ENCODE measurements around the gene RPL41. TPM values are rescaled to one million over a fixed set of nuclear protein-coding genes. Genes with fewer than 3 reads are reported as not detected.

Gene RPL41
- total and polyA plus RNA-seq, 9 of the 15 experiments (the other 6 are each of a cell fraction or from before 2014, with no cell fraction given): 3,403 to 11,276 (median 5,604) TPM

DNA sequence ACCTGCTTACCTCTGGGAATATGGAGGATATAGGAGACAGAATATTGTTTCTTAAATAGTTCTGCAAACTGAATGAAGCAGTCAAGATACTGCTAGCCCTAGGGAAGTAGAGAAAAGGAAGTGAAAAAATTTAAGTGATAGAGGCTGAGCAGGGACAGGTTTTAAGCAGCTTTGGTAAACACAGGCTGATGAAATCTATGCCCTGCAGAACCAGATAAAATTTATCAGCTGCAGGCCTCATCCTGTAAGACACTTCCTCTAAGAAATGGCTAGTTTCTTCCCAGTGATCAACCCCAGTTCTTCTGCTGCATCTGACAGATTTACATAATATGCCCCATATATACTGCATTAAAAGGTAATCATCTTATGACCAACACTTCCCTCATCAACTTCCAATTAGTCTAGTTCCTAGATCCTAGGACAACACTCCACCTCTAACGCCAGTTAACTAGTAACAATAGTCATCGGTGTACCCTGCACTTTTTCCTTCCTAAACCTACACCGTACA is 10.4 kb downstream of the RPL41 start (continued):
- TF ChIP-seq JUND (IDR thresholded peaks at IDR 0.05; ENCODE audit: borderline replicate concordance, low read depth, low read length) (peak; percentile 80), JUND (tag; IDR thresholded peaks at IDR 0.05; ENCODE audit: borderline replicate concordance, low read depth, low read length) (peak; percentile 74; the same call in 1 of the 3 replicates), MTA2 (IDR thresholded peaks at IDR 0.05; ENCODE audit: low read depth) (peak; percentile 81), GTF2E2 (tag; IDR thresholded peaks at IDR 0.05) (peak; percentile 81), E2F1 (CRISPR knock-in tag; IDR thresholded peaks at IDR 0.05) (no peak), EP300 (IDR thresholded peaks at IDR 0.05; ENCODE audit: low read length) (peak; percentile 98), SRSF9 (IDR thresholded peaks at IDR 0.05; ENCODE audit: borderline replicate concordance, low read depth, low read length) (no peak), TBL1XR1 (IDR thresholded peaks at IDR 0.05; ENCODE audit: low read length in 2 of 2) (peak in 1 of 2 experiments; percentile 94; a peak in 2 of 4 replicates), SMARCC2 (IDR thresholded peaks at IDR 0.05; ENCODE audit: low read depth) (peak; percentile 95), RNF2 (IDR thresholded peaks at IDR 0.05) (peak; percentile 89), CBFA2T3 (IDR thresholded peaks at IDR 0.05) (peak; percentile 92), CBX5 (IDR thresholded peaks at IDR 0.05; ENCODE audit: borderline replicate concordance, low read depth) (no peak), KDM1A (IDR thresholded peaks at IDR 0.05) (peak in 1 of 2 experiments; percentile 49; a peak in 2 of 4 replicates), BRD9 (IDR thresholded peaks at IDR 0.05; ENCODE audit: low read depth, partially characterized antibody) (peak; percentile 84), NCOR1 (IDR thresholded peaks at IDR 0.05) (peak; percentile 90), AFF1 (IDR thresholded peaks at IDR 0.05; ENCODE audit: low read depth in 1 of 2, partially characterized antibody in 2 of 2) (peak in 1 of 2 experiments; percentile 30), NFRKB (IDR thresholded peaks at IDR 0.05; ENCODE audit: low read depth) (no peak; the same call in 1 of the 2 replicates), CEBPG (CRISPR knock-in tag; IDR thresholded peaks at IDR 0.05) (peak; percentile 80), CEBPG (tag; conservative IDR thresholded peaks at IDR 0.05 in 1 of 2, IDR thresholded peaks at IDR 0.05 in 1 of 2) (peak; percentile 80 to 87), GATA2 (CRISPR knock-in tag; IDR thresholded peaks at IDR 0.05) (peak; percentile 88), HMGN3 (IDR thresholded peaks at IDR 0.05; ENCODE audit: borderline replicate concordance, extremely low read depth, insufficient read length, low read depth, low read length) (peak; percentile 91), FOXK2 (conservative IDR thresholded peaks at IDR 0.05 in 1 of 2, IDR thresholded peaks at IDR 0.05 in 1 of 2; ENCODE audit: low read depth in 2 of 2) (peak in 1 of 2 experiments; percentile 61; a peak in 3 of 4 replicates), GATAD2B (IDR thresholded peaks at IDR 0.05; ENCODE audit: borderline replicate concordance) (peak; percentile 85; the same call in 1 of the 2 replicates), TEAD4 (IDR thresholded peaks at IDR 0.05; ENCODE audit: low read length) (peak; percentile 95), TEAD4 (CRISPR knock-in tag; IDR thresholded peaks at IDR 0.05; ENCODE audit: borderline replicate concordance) (no peak)
- TF ChIP-seq, protein P1, sequence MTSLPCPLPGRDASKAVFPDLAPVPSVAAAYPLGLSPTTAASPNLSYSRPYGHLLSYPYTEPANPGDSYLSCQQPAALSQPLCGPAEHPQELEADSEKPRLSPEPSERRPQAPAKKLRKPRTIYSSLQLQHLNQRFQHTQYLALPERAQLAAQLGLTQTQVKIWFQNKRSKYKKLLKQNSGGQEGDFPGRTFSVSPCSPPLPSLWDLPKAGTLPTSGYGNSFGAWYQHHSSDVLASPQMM (CRISPR knock-in tag; IDR thresholded peaks at IDR 0.05): no peak

Measured in K562 (cell line).